ENCODE measurements around the gene NUP58.

DNA sequence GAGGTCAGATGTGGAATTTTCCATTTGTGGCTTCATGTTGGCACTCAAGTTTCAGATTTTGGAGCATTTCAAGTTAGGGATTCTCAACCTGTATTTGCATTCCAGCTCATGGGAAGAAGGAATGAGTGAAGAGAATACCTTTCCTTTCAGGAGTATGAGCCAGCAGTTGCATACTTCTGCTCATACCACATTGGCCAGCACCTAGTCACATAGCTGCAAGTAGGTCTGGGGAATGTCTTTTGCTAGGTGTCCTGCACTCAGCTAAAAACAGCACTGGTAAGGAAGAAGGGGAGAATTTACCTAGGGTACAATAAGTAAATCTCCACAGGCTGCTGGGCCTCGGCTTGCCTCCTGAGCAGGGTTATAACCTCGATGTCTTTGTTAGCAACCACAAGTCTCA, 45.7 kb downstream of the NUP58 start:
- TF ChIP-seq, protein P1, sequence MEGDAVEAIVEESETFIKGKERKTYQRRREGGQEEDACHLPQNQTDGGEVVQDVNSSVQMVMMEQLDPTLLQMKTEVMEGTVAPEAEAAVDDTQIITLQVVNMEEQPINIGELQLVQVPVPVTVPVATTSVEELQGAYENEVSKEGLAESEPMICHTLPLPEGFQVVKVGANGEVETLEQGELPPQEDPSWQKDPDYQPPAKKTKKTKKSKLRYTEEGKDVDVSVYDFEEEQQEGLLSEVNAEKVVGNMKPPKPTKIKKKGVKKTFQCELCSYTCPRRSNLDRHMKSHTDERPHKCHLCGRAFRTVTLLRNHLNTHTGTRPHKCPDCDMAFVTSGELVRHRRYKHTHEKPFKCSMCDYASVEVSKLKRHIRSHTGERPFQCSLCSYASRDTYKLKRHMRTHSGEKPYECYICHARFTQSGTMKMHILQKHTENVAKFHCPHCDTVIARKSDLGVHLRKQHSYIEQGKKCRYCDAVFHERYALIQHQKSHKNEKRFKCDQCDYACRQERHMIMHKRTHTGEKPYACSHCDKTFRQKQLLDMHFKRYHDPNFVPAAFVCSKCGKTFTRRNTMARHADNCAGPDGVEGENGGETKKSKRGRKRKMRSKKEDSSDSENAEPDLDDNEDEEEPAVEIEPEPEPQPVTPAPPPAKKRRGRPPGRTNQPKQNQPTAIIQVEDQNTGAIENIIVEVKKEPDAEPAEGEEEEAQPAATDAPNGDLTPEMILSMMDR (IDR thresholded peaks at IDR 0.05; ENCODE audit: borderline replicate concordance, extremely low read depth, low read length, poor library complexity, severe bottlenecking): no peak
- TF ChIP-seq EZH2 (IDR thresholded peaks at IDR 0.05; ENCODE audit: borderline replicate concordance, low read depth, low read length, severe bottlenecking): no peak
